Activated T-cell treated with anti-CD3 and anti-CD28 coated beads, Interleukin-2, amount 50 U/mL, for 24 hours (primary cell): ENCODE results near the gene DALRD3.
A peak's percentile ranks its signal among the peaks of the same experiment; 100 is the strongest.

ENCODE experiments used
- DNase-seq: peaks from one replicate; pipeline ENCODE4 v3.0.0-alpha.2; 2020
- H3K27ac Mint-ChIP-seq: 2 replicates; pipeline ENCODE4 v1.8.0; 2020; ENCODE audit warnings: mild to moderate bottlenecking, mixed read lengths
- H3K27me3 Mint-ChIP-seq: 2 replicates; pipeline ENCODE4 v1.8.0; 2020; ENCODE audit warnings: mixed read lengths
- H3K36me3 Mint-ChIP-seq: 2 replicates; pipeline ENCODE4 v1.8.0; 2020; ENCODE audit warnings: low read depth, mixed read lengths
- H3K4me1 Mint-ChIP-seq: 2 replicates; pipeline ENCODE4 v1.8.0; 2020; ENCODE audit warnings: low read depth, mixed read lengths
- H3K4me3 Mint-ChIP-seq: 2 replicates; pipeline ENCODE4 v1.8.0; 2020; ENCODE audit warnings: mild to moderate bottlenecking, moderate library complexity, mixed read lengths
- H3K9me3 Mint-ChIP-seq: 2 replicates; pipeline ENCODE4 v1.8.0; 2020; ENCODE audit warnings: mixed read lengths

The DALRD3 gene, protein sequence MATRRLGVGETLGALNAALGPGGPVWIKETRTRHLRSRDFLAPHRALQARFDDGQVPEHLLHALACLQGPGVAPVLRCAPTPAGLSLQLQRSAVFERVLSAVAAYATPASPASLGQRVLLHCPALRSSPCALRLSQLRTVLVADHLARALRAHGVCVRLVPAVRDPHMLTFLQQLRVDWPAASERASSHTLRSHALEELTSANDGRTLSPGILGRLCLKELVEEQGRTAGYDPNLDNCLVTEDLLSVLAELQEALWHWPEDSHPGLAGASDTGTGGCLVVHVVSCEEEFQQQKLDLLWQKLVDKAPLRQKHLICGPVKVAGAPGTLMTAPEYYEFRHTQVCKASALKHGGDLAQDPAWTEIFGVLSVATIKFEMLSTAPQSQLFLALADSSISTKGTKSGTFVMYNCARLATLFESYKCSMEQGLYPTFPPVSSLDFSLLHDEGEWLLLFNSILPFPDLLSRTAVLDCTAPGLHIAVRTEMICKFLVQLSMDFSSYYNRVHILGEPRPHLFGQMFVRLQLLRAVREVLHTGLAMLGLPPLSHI

GRCh38 chr3:49017971-49018706 is at the start of gene DALRD3:
Gene DALRD3, minus strand, starts transcription at chr3:49018580. Its CDS starts 16 bp downstream, at chr3:49018564.
- Mint-ChIP-seq H3K4me1 (peaks cover 30% of the 10 kb centered on the region), H3K36me3 (peaks cover 74% of the 10 kb centered on the region), H3K27me3 (no peaks in the 10 kb centered on the region), H3K9me3 (no peaks in the 10 kb centered on the region), H3K4me3 (peak within 1 kb of the TSS; percentile 90), H3K27ac (peak within 1 kb of the TSS; percentile 89)
- peak; percentile 80 for DNase-seq

DNA sequence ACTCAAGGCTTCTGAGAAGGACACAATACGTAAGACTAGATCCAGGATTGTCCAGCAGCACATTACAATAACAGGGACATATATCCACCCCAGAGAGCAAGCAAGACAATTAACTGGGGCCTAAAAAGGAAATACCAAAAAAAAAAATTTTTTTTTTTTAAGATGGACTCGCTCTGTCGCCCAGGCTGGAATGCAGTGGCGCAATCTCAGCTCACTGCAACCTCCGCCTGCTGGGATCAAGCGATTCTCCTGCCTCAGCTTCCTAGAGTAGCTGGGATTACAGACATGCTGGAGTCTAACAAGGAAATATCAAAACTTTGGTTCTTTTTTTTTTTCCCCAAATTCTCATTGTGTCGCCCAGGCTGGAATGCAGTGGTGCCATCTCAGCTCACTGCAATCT is 39.6 kb upstream of the DALRD3 start:
- Mint-ChIP-seq H3K27me3 (no peaks in the 10 kb centered on the region), H3K36me3 (peaks cover 90% of the 10 kb centered on the region), H3K27ac (no peak overlapping the region), H3K9me3 (no peaks in the 10 kb centered on the region), H3K4me1 (peaks cover 4% of the 10 kb centered on the region), H3K4me3 (no peak overlapping the region)
- no peak for DNase-seq

DNA sequence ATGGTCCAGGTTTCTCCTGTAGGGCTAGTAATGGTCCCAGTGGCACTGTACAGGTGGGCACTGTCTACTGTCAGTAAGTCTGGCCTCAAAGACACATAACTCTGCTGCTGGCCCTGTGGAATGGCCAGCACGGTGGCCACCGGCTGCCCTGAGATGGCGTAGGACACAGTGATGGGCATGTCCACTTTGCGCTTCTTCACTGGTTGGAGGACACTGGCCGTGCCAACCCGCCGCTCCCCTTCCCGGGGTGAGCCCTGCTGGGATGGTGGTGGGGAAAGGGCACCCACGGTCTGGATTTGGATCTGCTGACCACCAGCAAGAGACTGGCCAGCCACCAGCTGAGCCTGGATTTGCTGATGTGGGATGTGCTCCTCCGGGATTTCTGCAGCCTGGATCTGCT is 38.9 kb upstream of the DALRD3 start:
- peaks cover 4% of the 10 kb centered on the region for H3K4me1 Mint-ChIP-seq
- DNase-seq, result no peak
- no peaks in the 10 kb centered on the region for H3K27me3 Mint-ChIP-seq
- peaks cover 87% of the 10 kb centered on the region for H3K36me3 Mint-ChIP-seq
- no peak overlapping the region for H3K27ac Mint-ChIP-seq
- no peak overlapping the region for H3K4me3 Mint-ChIP-seq
- H3K9me3 Mint-ChIP-seq, result no peaks in the 10 kb centered on the region

DNA sequence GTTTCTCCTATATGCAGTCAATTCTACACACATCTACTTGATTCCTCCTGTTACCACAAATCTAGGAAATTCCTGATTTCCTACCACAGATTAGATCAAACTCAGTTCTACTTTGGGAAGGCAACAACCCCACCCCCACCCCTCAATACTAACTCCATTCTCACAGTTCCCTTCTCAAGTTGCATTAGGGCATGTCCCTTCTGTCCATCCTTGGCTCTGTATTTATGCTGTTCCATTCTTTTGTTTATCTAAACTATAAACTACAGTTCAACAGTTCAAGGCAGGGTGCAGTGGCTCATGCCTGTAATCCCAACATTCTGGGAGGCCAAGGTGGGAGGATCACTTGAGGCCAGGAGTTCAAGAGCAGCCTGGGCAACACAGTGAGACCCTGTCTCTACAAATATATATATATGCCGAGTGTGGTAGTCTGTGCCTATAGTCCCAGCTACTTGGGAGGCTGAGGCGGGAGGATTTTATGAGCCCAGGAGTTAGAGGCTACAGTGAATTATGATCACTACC is 36.0 kb upstream of the DALRD3 start:
- Mint-ChIP-seq H3K4me1 (peaks cover 4% of the 10 kb centered on the region), H3K27ac (peak overlapping the region; percentile 15), H3K36me3 (peaks cover 86% of the 10 kb centered on the region), H3K9me3 (no peaks in the 10 kb centered on the region), H3K27me3 (no peaks in the 10 kb centered on the region), H3K4me3 (no peak overlapping the region)
- no peak for DNase-seq

GRCh38 chr3:49053543-49053942 is 35.2 kb upstream of the DALRD3 start:
- H3K27ac Mint-ChIP-seq, result peak overlapping the region; percentile 38
- peaks cover 81% of the 10 kb centered on the region for H3K36me3 Mint-ChIP-seq
- H3K27me3 Mint-ChIP-seq, result no peaks in the 10 kb centered on the region

DNA sequence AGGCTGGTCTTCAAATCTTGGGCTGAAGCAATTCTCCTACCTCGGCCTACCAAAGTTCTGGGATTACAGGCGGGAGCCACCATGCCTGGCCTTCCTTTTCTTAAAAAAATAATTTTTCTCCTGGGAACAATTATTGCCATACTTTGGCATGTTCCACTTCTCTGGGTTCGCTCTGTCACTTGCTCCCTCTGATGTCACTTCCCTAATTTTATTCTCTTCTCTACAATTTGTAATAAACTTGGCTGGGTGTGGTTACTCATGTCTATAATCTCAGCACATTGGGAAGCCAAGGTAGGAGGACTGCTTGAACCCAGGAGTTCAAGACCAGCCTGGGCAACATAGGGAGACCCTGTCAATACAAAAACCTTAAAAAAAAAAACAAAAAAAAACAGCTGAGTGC is 16.9 kb upstream of the DALRD3 start:
- no peak overlapping the region for H3K4me3 Mint-ChIP-seq
- no peak for DNase-seq
- H3K27me3 Mint-ChIP-seq, result no peaks in the 10 kb centered on the region
- H3K4me1 Mint-ChIP-seq, result no peaks in the 10 kb centered on the region
- peak overlapping the region; percentile 52 for H3K27ac Mint-ChIP-seq
- no peaks in the 10 kb centered on the region for H3K9me3 Mint-ChIP-seq
- peaks cover 79% of the 10 kb centered on the region for H3K36me3 Mint-ChIP-seq

More at GRCh38 chr3:49053543-49053942, 35.2 kb upstream of the DALRD3 start:
- DNase-seq, result no peak
- H3K4me3 Mint-ChIP-seq, result no peak overlapping the region
- H3K9me3 Mint-ChIP-seq, result no peaks in the 10 kb centered on the region
- H3K4me1 Mint-ChIP-seq, result peaks cover 4% of the 10 kb centered on the region

- Mint-ChIP-seq H3K9me3 (no peaks in the 10 kb centered on the region), H3K27me3 (no peaks in the 10 kb centered on the region), H3K27ac (peak overlapping the region; percentile 45), H3K4me3 (no peak overlapping the region), H3K4me1 (peaks cover 4% of the 10 kb centered on the region), H3K36me3 (peaks cover 79% of the 10 kb centered on the region)
- no peak for DNase-seq
These were observed 16.3 kb upstream of the DALRD3 start for GRCh38 chr3:49034650-49035049.

GRCh38 chr3:49032646-49033304 is 14.4 kb upstream of the DALRD3 start:
- H3K4me3 Mint-ChIP-seq, result no peak overlapping the region
- no peaks in the 10 kb centered on the region for H3K27me3 Mint-ChIP-seq
- H3K36me3 Mint-ChIP-seq, result peaks cover 95% of the 10 kb centered on the region
- DNase-seq, result no peak
- H3K9me3 Mint-ChIP-seq, result no peaks in the 10 kb centered on the region
- H3K4me1 Mint-ChIP-seq, result peaks cover 19% of the 10 kb centered on the region
- H3K27ac Mint-ChIP-seq, result peak overlapping the region; percentile 66

GRCh38 chr3:49030321-49030720 is 11.9 kb upstream of the DALRD3 start:
- Mint-ChIP-seq H3K27ac (peak overlapping the region; percentile 83), H3K9me3 (no peaks in the 10 kb centered on the region), H3K4me1 (peaks cover 43% of the 10 kb centered on the region), H3K36me3 (peaks cover 99% of the 10 kb centered on the region), H3K4me3 (no peak overlapping the region), H3K27me3 (no peaks in the 10 kb centered on the region)
- no peak for DNase-seq

DNA sequence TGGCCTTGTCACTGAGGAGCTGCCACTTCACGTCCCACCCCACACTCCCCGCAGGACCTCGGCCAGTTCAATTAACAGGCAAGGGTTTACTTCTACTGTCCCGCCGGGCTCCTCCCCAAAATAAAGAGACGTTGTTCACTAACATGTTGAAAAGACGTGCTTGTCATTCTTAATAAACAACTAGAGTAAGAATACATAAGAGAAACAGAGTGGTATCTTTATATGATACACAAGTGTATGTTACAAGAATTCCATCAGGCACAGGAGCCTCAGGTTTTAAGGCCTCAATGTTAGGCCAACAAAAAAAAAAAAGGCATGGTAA is 11.1 kb upstream of the DALRD3 start:
- Mint-ChIP-seq H3K36me3 (peaks cover 99% of the 10 kb centered on the region), H3K27ac (peak overlapping the region; percentile 96), H3K4me1 (peaks cover 51% of the 10 kb centered on the region)

DNA sequence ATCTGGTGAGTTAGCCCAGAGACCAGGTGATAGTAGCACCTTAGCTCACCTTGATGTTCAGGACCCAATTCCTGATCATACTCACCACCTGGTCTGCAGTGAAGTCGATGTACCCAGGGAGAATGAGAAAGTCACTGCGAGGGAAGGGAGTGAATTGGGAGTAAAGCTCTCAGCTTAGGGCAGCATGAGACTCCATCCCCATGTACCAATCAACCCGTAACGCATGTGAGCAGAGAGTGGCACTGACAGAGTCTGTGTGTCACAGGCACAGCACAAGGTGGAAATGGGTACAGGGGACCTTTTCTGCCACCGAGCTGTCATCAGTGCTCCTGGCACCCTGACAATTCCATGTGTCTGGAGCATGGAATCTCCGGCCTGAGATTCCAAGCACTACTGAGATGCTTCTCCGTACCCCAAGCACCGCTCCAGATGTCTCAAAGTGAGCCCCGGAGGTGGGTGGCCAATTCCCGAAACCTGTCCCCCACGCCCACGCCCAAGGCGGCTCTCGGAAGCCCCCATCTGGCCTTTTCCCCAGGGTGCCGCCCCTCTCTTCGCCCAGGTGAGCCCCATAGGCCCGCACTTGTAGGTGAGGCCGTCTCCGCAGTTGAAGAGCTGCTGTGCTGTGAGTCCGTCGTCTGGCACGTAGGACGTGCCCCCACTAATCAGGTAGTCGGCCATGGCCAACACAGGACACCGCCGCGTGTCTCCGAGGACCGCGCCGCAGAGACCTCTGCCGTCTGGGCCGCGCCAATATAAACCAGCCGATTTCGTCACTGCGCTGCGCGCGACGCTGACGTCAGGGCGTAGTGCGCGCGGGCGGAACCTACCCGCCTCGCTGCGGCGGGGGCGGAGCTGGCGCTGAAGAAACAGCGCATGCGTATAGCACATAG is 10.5 kb upstream of the DALRD3 start, which contains the start of gene IMPDH2:
Gene IMPDH2, minus strand, starts transcription at position 726 of the 890 bp plus-strand sequence. Its CDS starts 48 bp downstream, at position 678.
- Mint-ChIP-seq H3K9me3 (no peaks in the 10 kb centered on the region), H3K27ac (peak within 1 kb of the TSS; percentile 96), H3K4me1 (peaks cover 57% of the 10 kb centered on the region), H3K27me3 (no peaks in the 10 kb centered on the region), H3K36me3 (peaks cover 100% of the 10 kb centered on the region), H3K4me3 (peak within 1 kb of the TSS; percentile 90)
- peak; percentile 97 for DNase-seq

More for the DNA sequence above, 11.1 kb upstream of the DALRD3 start:
- H3K4me3 Mint-ChIP-seq, result peak overlapping the region; percentile 90
- no peaks in the 10 kb centered on the region for H3K27me3 Mint-ChIP-seq
- no peak for DNase-seq
- no peaks in the 10 kb centered on the region for H3K9me3 Mint-ChIP-seq

- Mint-ChIP-seq H3K36me3 (peaks cover 100% of the 10 kb centered on the region), H3K4me3 (peak overlapping the region; percentile 90), H3K9me3 (no peaks in the 10 kb centered on the region), H3K4me1 (peaks cover 62% of the 10 kb centered on the region), H3K27me3 (no peaks in the 10 kb centered on the region), H3K27ac (peak overlapping the region; percentile 96)
- no peak for DNase-seq
These were observed 9.9 kb upstream of the DALRD3 start for GRCh38 chr3:49028298-49028672.

DNA sequence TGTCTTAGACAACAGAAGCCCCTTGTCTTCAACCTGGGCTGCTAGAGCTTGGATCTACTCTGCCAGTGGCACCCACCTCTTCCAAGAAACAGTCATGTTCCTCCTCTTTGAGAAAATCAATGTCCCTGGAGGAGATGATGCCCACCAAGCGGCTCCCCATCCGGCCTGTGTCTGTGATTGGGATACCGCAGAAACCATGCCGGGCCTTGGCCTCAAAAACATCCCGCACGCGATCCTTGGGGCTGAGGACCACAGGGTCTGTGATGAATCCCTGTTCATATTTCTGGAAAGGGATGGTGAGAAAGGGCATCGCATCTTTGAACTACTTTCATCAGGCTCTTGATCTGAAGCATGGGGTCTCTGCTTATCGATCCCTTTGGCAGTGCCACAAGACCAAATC is 9.3 kb upstream of the DALRD3 start:
- peak overlapping the region; percentile 90 for H3K4me3 Mint-ChIP-seq
- no peaks in the 10 kb centered on the region for H3K27me3 Mint-ChIP-seq
- H3K27ac Mint-ChIP-seq, result peak overlapping the region; percentile 96
- no peaks in the 10 kb centered on the region for H3K9me3 Mint-ChIP-seq
- peaks cover 68% of the 10 kb centered on the region for H3K4me1 Mint-ChIP-seq
- peaks cover 100% of the 10 kb centered on the region for H3K36me3 Mint-ChIP-seq
- DNase-seq, result no peak
